Erythroblast (primary cell): ENCODE measurements around the gene TYW1B.

ENCODE experiments used
- GATA1 ChIP-seq: IDR thresholded peaks from 2 replicates; pipeline ENCODE4 v1.6.1; 2011; ENCODE audit warnings: low read depth, mild to moderate bottlenecking, control low read depth, low read length, moderate library complexity
- POLR2A ChIP-seq: IDR thresholded peaks from 2 replicates; pipeline ENCODE4 v1.6.1; 2011; ENCODE audit warnings: mild to moderate bottlenecking, low read length

- TF ChIP-seq POLR2A (no peak), GATA1 (no peak)
Measured at GRCh38 chr7:72753781-72754180, 74.2 kb downstream of the TYW1B start.
